Left kidney (tissue), 2 donors: ENCODE results near the gene MYL10. TPM values are rescaled to one million over a fixed set of nuclear protein-coding genes. Genes with fewer than 3 reads are reported as not detected.
"Not testable (repeated sequence)": the region's sequence is repeated elsewhere in the genome, so short reads cannot be mapped to it uniquely, and the experiment has no call there.

Experiments used
- DNase-seq: peaks from one replicate; pipeline ENCODE4 v3.0.0-alpha.2; 2013
- polyA plus RNA-seq: library from polyadenylated mRNA; unstranded; fragments of 120-200 nt; gene quantifications from one replicate; pipeline ENCODE4 v1.2.1, GENCODE V29; 2013; ENCODE audit not compliant: insufficient read length

Gene MYL10
- polyA plus RNA-seq, 1 donor: 0.37 TPM

- DNase-seq: no peak
These were observed 22.0 kb upstream of the MYL10 start for GRCh38 chr7:101651112-101651511.

DNA sequence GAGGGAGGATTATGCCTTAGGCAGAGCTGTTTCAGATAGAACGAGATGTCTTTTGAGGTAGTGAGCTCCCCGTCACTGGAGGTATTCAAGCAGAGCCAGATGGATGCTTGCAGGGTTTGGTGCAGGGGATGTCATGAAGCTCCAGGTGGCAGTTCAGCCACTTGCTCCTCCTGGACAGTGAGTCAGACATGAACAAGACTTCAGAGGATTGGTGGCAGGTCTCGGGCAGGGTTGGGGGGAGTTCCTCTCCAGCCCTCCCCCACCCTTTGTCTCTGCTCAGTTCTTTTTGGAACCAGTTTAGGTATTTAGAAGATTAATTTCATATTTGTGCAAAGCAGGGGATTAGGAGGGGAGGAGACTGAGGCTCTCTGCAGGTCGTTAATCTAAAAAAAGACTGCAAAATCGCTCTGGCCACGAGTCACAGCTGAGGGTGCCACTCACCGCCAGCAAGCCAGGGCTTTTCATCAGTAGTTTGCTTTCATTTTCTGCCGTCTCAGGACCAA lies 21.5 kb upstream of the MYL10 start:
- DNase-seq: no peak

- DNase-seq: not testable (repeated sequence)
These were observed 18.8 kb upstream of the MYL10 start for GRCh38 chr7:101647876-101648275.

DNA sequence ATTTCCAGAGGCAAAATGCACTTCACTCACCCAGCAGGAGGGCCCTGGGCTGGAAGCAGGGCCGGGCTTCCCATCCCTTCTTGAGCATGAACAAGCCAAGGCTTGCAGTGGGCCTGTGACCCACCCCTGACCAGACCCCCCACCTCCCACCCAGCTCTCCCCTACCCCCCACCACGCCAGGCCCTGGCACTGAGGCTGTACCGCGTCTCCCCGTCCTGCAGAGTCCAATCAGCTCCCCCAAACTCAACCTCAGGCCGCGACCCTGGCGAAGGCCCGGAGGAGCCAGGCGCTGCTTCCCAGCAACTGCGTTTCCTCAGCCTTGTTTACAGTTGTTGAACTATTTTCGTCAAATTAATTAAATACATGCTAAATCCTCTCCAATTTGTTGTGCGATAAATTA lies 16.9 kb upstream of the MYL10 start:
- no peak for DNase-seq

- DNase-seq: no peak
These were observed 15.8 kb upstream of the MYL10 start for GRCh38 chr7:101644879-101645278.

- DNase-seq: not testable (repeated sequence)
These were observed 10.0 kb upstream of the MYL10 start for GRCh38 chr7:101639127-101639526.

DNA sequence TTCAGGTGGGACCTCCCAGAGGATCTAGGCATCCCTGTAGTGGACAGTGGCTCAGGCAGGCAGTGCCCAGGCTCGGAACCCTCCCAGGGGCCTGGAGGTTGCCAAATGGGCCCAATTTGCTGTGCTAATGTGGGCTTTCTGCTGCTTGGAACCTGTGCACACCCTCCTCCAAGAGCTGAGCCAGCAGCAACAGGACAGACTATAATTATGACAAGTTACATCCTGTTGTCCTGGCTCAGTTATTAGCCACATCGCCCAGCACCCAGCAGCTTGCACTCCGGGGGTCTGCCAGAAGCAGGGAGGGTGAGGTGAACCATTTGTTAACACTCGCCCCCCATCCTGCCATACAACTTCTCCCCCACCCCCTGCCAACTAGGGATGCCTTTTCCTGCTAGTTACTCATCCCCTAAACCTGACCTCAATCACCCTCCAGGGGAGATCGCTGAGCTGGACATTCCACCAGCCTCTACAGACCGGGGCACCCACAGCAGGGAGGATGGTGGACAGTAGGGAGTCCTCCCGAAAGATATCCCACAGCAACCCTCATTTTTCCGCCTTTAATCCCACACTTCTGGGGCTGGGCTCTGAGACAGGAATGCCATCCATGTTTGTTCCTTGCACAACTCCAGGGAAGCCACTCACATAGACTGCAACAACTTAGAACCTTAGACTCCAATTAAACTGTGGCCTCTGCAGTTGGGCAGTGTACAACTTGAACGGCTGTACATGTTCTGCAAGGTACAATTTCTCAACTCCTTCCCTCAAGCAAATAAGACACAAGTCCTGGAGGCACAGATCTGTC lies 7.9 kb upstream of the MYL10 start:
- DNase-seq: no peak

GRCh38 chr7:101635484-101635883 lies 6.4 kb upstream of the MYL10 start:
- DNase-seq: no peak

DNA sequence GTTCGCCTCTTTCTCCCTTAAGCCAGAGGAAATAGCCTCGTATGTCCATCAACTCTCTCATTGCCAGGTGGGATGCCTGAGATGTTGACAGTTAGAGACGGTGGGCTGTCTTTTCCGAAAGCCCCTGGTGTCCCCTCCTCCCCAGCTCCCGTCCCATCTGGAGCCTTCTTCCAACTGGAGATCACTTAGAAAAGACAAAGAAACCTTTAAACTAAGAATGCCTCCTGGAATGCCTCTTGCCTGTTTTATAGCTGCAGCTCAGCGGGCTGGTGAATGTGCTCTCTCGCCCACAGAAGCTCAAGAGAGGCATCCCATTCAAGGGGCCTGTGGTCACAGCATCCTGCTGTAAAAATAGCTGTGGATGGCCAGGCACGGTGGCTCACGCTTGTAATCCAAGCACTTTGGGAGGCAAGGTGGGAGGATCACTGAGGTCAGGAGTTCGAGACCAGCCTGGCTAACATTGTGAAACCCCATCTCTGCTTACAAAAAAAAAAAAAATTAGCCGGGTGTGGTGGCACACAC lies 5.2 kb upstream of the MYL10 start:
- DNase-seq: no peak

- no peak for DNase-seq
These were observed 4.4 kb upstream of the MYL10 start for GRCh38 chr7:101633511-101633910.

GRCh38 chr7:101632641-101633040 lies 3.5 kb upstream of the MYL10 start:
- no peak for DNase-seq

DNA sequence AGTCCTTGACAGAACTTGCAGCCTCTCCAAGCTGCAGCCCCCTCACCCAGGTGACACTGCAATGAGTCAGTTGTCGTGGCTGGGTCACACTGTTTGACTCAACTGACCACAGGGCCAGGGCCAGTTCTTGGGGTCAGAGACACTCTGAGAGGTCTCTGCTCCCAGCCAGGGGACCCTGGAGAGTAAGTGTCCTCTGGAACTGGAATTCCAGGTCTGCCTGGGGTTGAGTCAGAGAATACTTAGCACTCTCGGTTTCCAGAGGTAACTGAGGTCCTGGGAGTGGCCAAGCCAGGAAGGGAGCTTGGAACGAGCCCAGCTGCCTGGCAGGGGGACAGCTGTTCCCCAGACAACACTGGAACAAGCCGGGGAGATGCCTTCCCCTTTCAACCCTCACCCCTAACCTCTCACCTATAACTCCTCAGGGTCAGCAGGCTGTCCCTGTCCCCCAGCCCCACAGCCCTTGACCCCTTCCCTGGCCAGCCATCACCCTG lies 2.2 kb upstream of the MYL10 start:
- no peak for DNase-seq

GRCh38 chr7:101630591-101630990 lies 1.5 kb upstream of the MYL10 start:
- no peak for DNase-seq

GRCh38 chr7:101628522-101628921 lies 574 bp downstream of the MYL10 start:
- DNase-seq: no peak

GRCh38 chr7:101626758-101627157 lies 2.3 kb downstream of the MYL10 start:
- no peak for DNase-seq

GRCh38 chr7:101626069-101626671 lies 2.9 kb downstream of the MYL10 start:
- DNase-seq: no peak

DNA sequence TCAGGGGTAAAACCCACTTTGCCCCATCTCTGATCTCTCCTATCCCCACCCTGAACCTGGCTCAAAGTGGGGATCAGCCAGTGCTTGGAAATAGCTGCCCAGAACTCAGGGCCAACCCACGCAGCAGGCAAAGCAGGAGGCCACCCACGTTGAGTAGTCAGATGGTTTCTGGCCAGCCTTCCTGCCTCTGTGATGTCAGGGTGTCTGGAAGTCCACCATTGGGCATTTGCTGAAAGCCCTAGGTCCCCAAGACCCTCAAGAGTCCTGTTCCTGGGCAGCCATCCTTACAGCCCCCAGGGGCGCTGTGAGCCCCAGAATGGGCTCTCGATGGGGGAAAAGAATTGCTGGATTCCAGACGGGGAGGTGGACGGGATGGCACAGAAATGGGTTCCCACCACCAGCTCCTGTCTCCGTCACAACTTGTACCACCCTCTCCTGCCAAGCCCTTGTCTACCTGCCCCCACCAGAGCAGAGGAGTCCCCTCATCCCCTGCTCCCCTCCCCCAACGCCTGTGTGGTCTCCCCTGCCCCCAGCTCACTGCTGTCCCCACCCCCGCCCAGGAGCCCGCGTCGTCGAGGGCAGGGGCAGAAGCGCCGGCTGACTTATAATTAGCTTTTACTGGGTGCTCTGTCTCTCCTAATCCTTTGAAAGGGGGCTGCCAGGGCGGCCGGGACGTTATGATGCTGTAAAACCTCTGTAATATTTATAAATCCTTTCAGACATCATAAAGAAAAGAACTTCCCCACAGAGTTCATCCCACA lies 3.9 kb downstream of the MYL10 start:
- DNase-seq: no peak

DNA sequence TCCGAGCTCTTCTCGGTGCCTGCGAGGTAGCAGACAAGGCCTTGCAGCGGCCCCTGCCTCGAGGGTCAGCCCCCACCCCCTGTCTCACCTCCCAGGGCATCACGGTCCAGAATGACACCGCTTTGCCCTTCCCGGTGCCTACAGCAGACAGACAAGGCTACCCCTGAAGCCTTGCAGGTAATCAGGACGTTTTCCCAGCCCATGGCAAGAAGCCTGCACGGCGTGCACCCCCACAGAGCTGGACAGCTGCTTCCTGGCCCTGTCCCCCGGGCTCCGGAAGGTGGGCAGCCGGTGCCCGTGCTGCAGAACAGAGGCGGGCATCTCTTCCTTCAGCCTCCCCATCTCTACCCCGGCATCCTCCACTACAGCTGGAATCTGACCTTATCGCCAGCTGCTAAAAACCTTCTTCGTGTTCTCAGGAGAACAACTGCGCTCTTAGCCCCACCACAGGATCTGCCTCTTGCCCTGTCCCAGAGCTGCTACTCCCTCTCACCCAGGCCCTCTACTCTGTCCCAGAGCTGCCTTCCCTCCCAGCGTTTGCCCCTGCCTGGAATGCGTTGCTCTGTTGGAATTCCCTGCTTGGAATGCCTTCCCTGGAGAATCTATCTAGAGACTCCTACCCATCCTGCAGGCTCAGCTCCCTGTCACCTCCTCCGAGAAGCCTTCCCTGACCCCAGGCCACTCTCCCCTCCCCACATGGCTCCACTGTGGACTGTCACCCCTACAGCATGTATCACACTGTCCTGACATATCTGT lies 4.7 kb downstream of the MYL10 start:
- DNase-seq: no peak

GRCh38 chr7:101622609-101623173 lies 6.4 kb downstream of the MYL10 start:
- DNase-seq: no peak

GRCh38 chr7:101620991-101621390 lies 8.1 kb downstream of the MYL10 start:
- no peak for DNase-seq

DNA sequence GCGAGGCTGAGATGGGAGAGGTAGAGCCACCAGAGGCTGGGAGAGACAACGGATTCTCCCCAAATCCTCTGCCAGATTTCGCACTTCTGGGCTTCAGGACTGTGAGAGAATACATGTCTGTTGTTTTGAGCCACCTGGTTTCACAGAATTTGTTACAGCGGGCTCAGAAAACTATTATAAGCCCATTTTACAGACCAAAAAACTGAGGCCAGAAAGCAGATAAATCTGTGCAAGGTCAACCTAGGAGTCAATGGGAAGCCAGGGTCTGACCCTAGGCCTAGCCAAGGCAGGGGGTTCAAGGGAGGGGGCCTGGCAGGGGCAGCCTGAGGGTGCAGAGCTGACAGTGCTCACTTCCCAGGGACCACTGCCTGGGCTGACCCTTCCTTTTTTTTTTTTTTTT lies 8.7 kb downstream of the MYL10 start:
- no peak for DNase-seq
